Tibial artery (tissue), 4 donors: ENCODE data around the gene DHRSX.

Source experiments
- DNase-seq, 2 donors: peaks; one replicate each; pipeline ENCODE4 v3.0.0-alpha.2; 2019
- H3K27ac ChIP-seq, 2 donors: fragments of 200-600 bp; sonication (generic) in 1 of 2; 1 replicate in 1 of 2; 2 replicates in 1 of 2; pipeline ENCODE4 v1.5.1; 2018 to 2019; ENCODE audit warnings: mild to moderate bottlenecking in 1 of 2
- H3K27me3 ChIP-seq, 2 donors: fragments of 200-600 bp; sonication (generic) in 1 of 2; one replicate each; pipeline versions ENCODE4 v1.5.1 to v1.6.0; 2016 to 2019
- H3K36me3 ChIP-seq, 3 donors: fragments of 200-600 bp; sonication (generic) in 2 of 3; one replicate each; pipeline ENCODE4 v1.5.1; 2016 to 2019; ENCODE audit warnings: mild to moderate bottlenecking in 2 of 3
- H3K4me1 ChIP-seq, 4 donors: fragments of 200-600 bp; sonication (generic) in 2 of 4; 1 replicate in 3 of 4; 2 replicates in 1 of 4; pipeline ENCODE4 v1.5.1; 2016 to 2019
- H3K4me3 ChIP-seq, 2 donors: fragments of 200-600 bp; sonication (generic) in 1 of 2; 1 replicate in 1 of 2; 2 replicates in 1 of 2; pipeline ENCODE4 v1.5.1; 2018 to 2019; ENCODE audit warnings: mild to moderate bottlenecking in 2 of 2
- H3K9me3 ChIP-seq, 3 donors: fragments of 200-600 bp; sonication (generic) in 1 of 3; one replicate each; pipeline ENCODE4 v1.5.1; 2016 to 2019
- intact Hi-C: fragments of 100-400 bp; cut with DNase I; formaldehyde crosslinking; loops from one replicate; pipeline ENCODE4 v1.15.0; 2023; ENCODE audit warnings: low total_unique reads
- TF ChIP-seq, protein P1 (sequence below), 2 experiments: fragments of 200-600 bp in 1 of 2; fragments of 450-650 bp in 1 of 2; IDR thresholded peaks; one replicate each; pipeline ENCODE4 v1.5.1; 2017 to 2019; ENCODE audit warnings: antibody characterized with exemption in 2 of 2, mild to moderate bottlenecking in 1 of 2, moderate library complexity in 1 of 2

The DHRSX gene

DNA sequence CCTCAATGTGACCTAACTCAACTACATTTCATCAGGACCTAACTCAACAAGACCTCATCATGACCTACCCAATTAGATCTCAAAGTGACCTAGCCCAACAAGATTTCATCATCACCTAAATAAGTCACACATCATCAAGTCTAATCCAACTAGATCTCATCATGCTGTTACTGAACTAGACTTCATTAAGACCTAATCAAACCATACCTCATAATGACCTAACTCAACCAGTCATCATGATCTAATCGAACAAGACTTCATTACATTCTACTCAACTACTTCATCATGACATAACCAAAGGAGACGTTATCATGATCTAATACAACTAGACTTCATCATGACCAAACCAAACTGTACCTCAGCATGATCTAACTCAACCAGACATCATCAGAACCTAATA lies 82.8 kb downstream of the DHRSX start:
- H3K27ac ChIP-seq = no peak overlapping the region
- intact Hi-C loops = no loop called here
- H3K4me3 ChIP-seq = no peak overlapping the region
- H3K36me3 ChIP-seq = peaks cover 0 to 11% (median 5%) of the 10 kb centered on the region in 3 donors
- no peaks in the 10 kb centered on the region for H3K4me1 ChIP-seq
- TF ChIP-seq, protein P1, sequence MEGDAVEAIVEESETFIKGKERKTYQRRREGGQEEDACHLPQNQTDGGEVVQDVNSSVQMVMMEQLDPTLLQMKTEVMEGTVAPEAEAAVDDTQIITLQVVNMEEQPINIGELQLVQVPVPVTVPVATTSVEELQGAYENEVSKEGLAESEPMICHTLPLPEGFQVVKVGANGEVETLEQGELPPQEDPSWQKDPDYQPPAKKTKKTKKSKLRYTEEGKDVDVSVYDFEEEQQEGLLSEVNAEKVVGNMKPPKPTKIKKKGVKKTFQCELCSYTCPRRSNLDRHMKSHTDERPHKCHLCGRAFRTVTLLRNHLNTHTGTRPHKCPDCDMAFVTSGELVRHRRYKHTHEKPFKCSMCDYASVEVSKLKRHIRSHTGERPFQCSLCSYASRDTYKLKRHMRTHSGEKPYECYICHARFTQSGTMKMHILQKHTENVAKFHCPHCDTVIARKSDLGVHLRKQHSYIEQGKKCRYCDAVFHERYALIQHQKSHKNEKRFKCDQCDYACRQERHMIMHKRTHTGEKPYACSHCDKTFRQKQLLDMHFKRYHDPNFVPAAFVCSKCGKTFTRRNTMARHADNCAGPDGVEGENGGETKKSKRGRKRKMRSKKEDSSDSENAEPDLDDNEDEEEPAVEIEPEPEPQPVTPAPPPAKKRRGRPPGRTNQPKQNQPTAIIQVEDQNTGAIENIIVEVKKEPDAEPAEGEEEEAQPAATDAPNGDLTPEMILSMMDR (IDR thresholded peaks at IDR 0.05) = no peak
- H3K9me3 ChIP-seq = no peaks in the 10 kb centered on the region
- H3K27me3 ChIP-seq = no peaks in the 10 kb centered on the region
- DNase-seq = no peak

DNA sequence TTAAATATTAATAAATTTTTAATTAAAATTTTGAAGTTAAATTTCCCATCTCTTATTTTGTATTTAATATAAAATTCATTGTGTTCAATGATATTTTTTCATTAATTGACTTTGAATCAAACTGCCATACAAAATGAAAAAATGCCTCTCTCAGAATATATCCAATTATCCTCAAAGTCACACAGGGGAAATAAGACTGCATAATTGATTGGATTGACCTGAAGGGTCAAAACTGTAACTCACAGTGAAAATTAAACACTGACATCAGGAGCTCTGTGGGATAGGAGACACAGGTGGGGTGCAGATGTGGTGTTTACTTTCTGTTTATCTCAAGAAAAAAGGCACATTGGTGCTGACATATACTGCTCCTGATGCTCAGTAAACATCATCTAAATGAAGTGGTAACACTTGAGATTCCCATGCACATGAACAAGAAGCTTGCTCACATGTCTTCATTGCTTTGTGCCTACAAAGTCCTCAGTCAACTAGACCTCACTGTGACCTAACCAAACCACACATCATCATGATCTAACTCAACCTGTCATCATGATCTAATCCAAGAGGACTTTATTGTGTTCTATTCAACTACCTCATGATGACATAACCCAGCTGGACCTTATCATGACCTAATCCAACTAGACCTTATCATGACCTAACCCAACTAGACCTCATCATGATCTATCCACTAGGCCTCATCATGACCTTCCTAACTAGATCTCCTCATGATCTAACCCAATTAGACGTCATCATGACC lies 83.7 kb downstream of the DHRSX start:
- intact Hi-C loops = no loop called here
- no peaks in the 10 kb centered on the region for H3K27me3 ChIP-seq
- H3K27ac ChIP-seq = no peak overlapping the region
- no peaks in the 10 kb centered on the region for H3K4me1 ChIP-seq
- DNase-seq = no peak
- TF ChIP-seq, protein P1 (IDR thresholded peaks at IDR 0.05) = no peak
- no peak overlapping the region for H3K4me3 ChIP-seq
- H3K9me3 ChIP-seq = no peaks in the 10 kb centered on the region
- H3K36me3 ChIP-seq = peaks cover 0 to 11% (median 0%) of the 10 kb centered on the region in 3 donors

GRCh38 chrX:2414384-2414783 lies 86.4 kb downstream of the DHRSX start:
- Histone ChIP-seq H3K27me3 (no peaks in the 10 kb centered on the region), H3K27ac (no peak overlapping the region), H3K4me1 (no peaks in the 10 kb centered on the region), H3K4me3 (no peak overlapping the region), H3K9me3 (no peaks in the 10 kb centered on the region), H3K36me3 (no peaks in the 10 kb centered on the region)
- TF ChIP-seq, protein P1 (IDR thresholded peaks at IDR 0.05) = no peak
- DNase-seq = no peak
- intact Hi-C loops = no loop called here

- Histone ChIP-seq H3K4me1 (no peaks in the 10 kb centered on the region), H3K9me3 (no peaks in the 10 kb centered on the region), H3K36me3 (no peaks in the 10 kb centered on the region), H3K27ac (no peak overlapping the region), H3K27me3 (no peaks in the 10 kb centered on the region), H3K4me3 (no peak overlapping the region)
- no peak for DNase-seq
- TF ChIP-seq, protein P1 (IDR thresholded peaks at IDR 0.05) = no peak
- intact Hi-C loops = no loop called here
Measured at GRCh38 chrX:2413969-2414368, 86.8 kb downstream of the DHRSX start.

DNA sequence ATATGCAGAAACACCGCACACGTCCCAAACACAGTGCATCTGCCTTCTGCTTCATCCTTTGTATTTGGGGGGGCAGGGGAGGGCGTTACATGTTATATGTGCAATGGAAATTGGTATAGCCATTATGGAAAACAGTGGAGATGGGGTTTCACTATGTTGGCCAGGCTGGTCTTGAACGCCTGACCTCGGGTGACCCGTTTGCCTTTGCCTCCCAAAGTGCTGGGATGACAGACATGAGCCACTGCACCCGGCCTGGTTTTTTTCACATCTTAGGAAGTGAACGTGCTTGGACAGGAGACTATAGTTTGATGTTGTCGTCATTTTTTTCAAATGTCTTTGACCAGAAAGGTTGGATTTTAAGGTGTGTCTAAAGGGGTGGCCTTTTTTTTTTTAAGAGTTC lies 88.6 kb downstream of the DHRSX start:
- TF ChIP-seq, protein P1 (IDR thresholded peaks at IDR 0.05) = no peak
- Histone ChIP-seq H3K27me3 (no peaks in the 10 kb centered on the region), H3K4me3 (no peak overlapping the region), H3K36me3 (peaks cover 10 to 13% (median 12%) of the 10 kb centered on the region in 3 donors), H3K4me1 (no peaks in the 10 kb centered on the region), H3K9me3 (no peaks in the 10 kb centered on the region), H3K27ac (no peak overlapping the region)
- intact Hi-C loops = no loop called here
- no peak for DNase-seq
